Liver (tissue), 9 donors: ENCODE data around the gene IRGQ. TPM values are rescaled to one million over a fixed set of nuclear protein-coding genes. Genes with fewer than 3 reads are reported as not detected.

Source experiments
- DNase-seq: peaks from one replicate; pipeline ENCODE4 v3.0.0-alpha.2; 2017; ENCODE audit warnings: low spot score
- H3K27ac ChIP-seq, 2 donors: one replicate each; pipeline ENCODE4 v1.7.0; 2013; ENCODE audit warnings: inconsistent platforms in 2 of 2, low read length in 2 of 2, control low read depth in 1 of 2, low read depth in 1 of 2, mild to moderate bottlenecking in 1 of 2
- H3K27me3 ChIP-seq, 4 donors: one replicate each; pipeline versions ENCODE4 v1.6.1 to v1.7.0; 2013; ENCODE audit warnings: low read length in 3 of 4, inconsistent platforms in 1 of 4, mild to moderate bottlenecking in 1 of 4, moderate library complexity in 1 of 4; ENCODE audit not compliant: control insufficient read depth in 4 of 4, insufficient read depth in 4 of 4
- H3K36me3 ChIP-seq, 4 donors: one replicate each; pipeline versions ENCODE4 v1.6.1 to v1.7.0; 2013; ENCODE audit warnings: low read length in 3 of 4, mild to moderate bottlenecking in 3 of 4, low read depth in 1 of 4, moderate library complexity in 1 of 4; ENCODE audit not compliant: control insufficient read depth in 4 of 4, insufficient read depth in 3 of 4
- H3K4me1 ChIP-seq, 4 donors: one replicate each; pipeline versions ENCODE4 v1.6.1 to v1.7.0; 2013; ENCODE audit warnings: low read length in 3 of 4, mild to moderate bottlenecking in 3 of 4, moderate library complexity in 1 of 4; ENCODE audit not compliant: control insufficient read depth in 4 of 4, insufficient read depth in 4 of 4
- H3K4me3 ChIP-seq, 3 donors: one replicate each; pipeline versions ENCODE4 v1.6.1 to v1.7.0; 2013; ENCODE audit warnings: low read length in 3 of 3, control low read depth in 1 of 3, low read depth in 1 of 3, mild to moderate bottlenecking in 1 of 3
- H3K9ac ChIP-seq, 2 donors: one replicate each; pipeline ENCODE4 v1.7.0; 2013; ENCODE audit warnings: low read length in 2 of 2, mild to moderate bottlenecking in 2 of 2, moderate library complexity in 2 of 2, control low read depth in 1 of 2, low read depth in 1 of 2
- H3K9me3 ChIP-seq, 4 donors: one replicate each; pipeline versions ENCODE4 v1.6.1 to v1.7.0; 2013; ENCODE audit warnings: low read length in 3 of 4; ENCODE audit not compliant: control insufficient read depth in 4 of 4
- EGR1 ChIP-seq, 2 donors: IDR thresholded peaks; 2 replicates each; pipeline ENCODE4 v1.6.1; 2016 to 2018; ENCODE audit warnings: antibody characterized with exemption in 2 of 2, low read depth in 2 of 2
- FOXA1 ChIP-seq: IDR thresholded peaks from 2 replicates; pipeline ENCODE4 v1.6.1; 2016; ENCODE audit warnings: antibody characterized with exemption
- FOXA2 ChIP-seq: IDR thresholded peaks from 2 replicates; pipeline ENCODE4 v1.6.1; 2016; ENCODE audit warnings: antibody characterized with exemption
- GABPA ChIP-seq, 2 donors: IDR thresholded peaks in 1 of 2; conservative IDR thresholded peaks in 1 of 2; 2 replicates each; pipeline ENCODE4 v1.6.1; 2016; ENCODE audit warnings: antibody characterized with exemption in 2 of 2, mild to moderate bottlenecking in 1 of 2, moderate library complexity in 1 of 2
- HNF4A ChIP-seq, 2 donors: conservative IDR thresholded peaks; 2 replicates each; pipeline ENCODE4 v1.6.1; 2016; ENCODE audit warnings: antibody characterized with exemption in 2 of 2, mild to moderate bottlenecking in 2 of 2
- HNF4G ChIP-seq: IDR thresholded peaks from 2 replicates; pipeline ENCODE4 v1.6.1; 2016; ENCODE audit warnings: antibody characterized with exemption
- JUND ChIP-seq, 2 donors: IDR thresholded peaks; 2 replicates each; pipeline ENCODE4 v1.6.1; 2016; ENCODE audit warnings: antibody characterized with exemption in 2 of 2
- NR2F2 ChIP-seq: IDR thresholded peaks from 2 replicates; pipeline ENCODE4 v1.6.1; 2016; ENCODE audit warnings: antibody characterized with exemption
- RAD21 ChIP-seq, 2 donors: IDR thresholded peaks; 2 replicates each; pipeline ENCODE4 v1.6.1; 2016; ENCODE audit warnings: antibody characterized with exemption in 2 of 2, mild to moderate bottlenecking in 2 of 2
- RXRA ChIP-seq, 2 donors: IDR thresholded peaks; 2 replicates each; pipeline ENCODE4 v1.6.1; 2017 to 2018; ENCODE audit warnings: antibody characterized with exemption in 2 of 2, mild to moderate bottlenecking in 1 of 2
- SP1 ChIP-seq: IDR thresholded peaks from 2 replicates; pipeline ENCODE4 v1.6.1; 2018; ENCODE audit warnings: antibody characterized with exemption, mild to moderate bottlenecking
- TAF1 ChIP-seq: conservative IDR thresholded peaks from 2 replicates; pipeline ENCODE4 v1.6.1; 2016; ENCODE audit warnings: antibody characterized with exemption, mild to moderate bottlenecking
- YY1 ChIP-seq: IDR thresholded peaks from 2 replicates; pipeline ENCODE4 v1.6.1; 2016; ENCODE audit warnings: antibody characterized with exemption, mild to moderate bottlenecking
- WGBS: extraction: QIAGEN DNeasy Blood & Tissue Kit; methylation state at CpG from one replicate; pipeline ENCODE4 v1.1.7; 2013; 5-methylcytosine and 5-hydroxymethylcytosine counted together
- polyA plus RNA-seq, 2 donors: library from polyadenylated mRNA; stranded (reverse) in 1 of 2; unstranded in 1 of 2; fragments of 200-250 nt in 1 of 2; fragments of >200 nt in 1 of 2; fragmentation: Nextera tagmentation in 1 of 2; extraction: Ambion mirVana in 1 of 2; gene quantifications; one replicate each; pipeline versions ENCODE4 v1.2.1 to v1.2.3, GENCODE V29; 2013 to 2015
- total RNA-seq, 2 donors: library from RNA; depleted of rRNA; stranded (reverse); fragments of >200 nt; gene quantifications; one replicate each; pipeline ENCODE4 v1.2.3, GENCODE V29; 2014
- TF ChIP-seq, protein P1 (sequence below): IDR thresholded peaks from 2 replicates; pipeline ENCODE4 v1.6.1; 2016; ENCODE audit warnings: antibody characterized with exemption, mild to moderate bottlenecking
- TF ChIP-seq, protein P2 (sequence below): IDR thresholded peaks from 2 replicates; pipeline ENCODE4 v1.6.1; 2016; ENCODE audit warnings: antibody characterized with exemption
- TF ChIP-seq, protein P3 (sequence below): fragments of 150-350 bp; IDR thresholded peaks from 2 replicates; pipeline ENCODE4 v1.5.1; 2017; ENCODE audit warnings: improper control_type of control experiment, low read depth, low read length; ENCODE audit not compliant: missing input control
- TF ChIP-seq, protein P4 (sequence below): IDR thresholded peaks from 2 replicates; pipeline ENCODE4 v1.6.1; 2016; ENCODE audit warnings: antibody characterized with exemption
- TF ChIP-seq, protein P5 (sequence below): IDR thresholded peaks from 2 replicates; pipeline ENCODE4 v1.6.1; 2016; ENCODE audit warnings: antibody characterized with exemption
- donor health status: healthy.
- donor health status: healthy.
- donor health status: healthy.
- donor health status: healthy.
- donor health status: healthy.

Gene IRGQ, protein sequence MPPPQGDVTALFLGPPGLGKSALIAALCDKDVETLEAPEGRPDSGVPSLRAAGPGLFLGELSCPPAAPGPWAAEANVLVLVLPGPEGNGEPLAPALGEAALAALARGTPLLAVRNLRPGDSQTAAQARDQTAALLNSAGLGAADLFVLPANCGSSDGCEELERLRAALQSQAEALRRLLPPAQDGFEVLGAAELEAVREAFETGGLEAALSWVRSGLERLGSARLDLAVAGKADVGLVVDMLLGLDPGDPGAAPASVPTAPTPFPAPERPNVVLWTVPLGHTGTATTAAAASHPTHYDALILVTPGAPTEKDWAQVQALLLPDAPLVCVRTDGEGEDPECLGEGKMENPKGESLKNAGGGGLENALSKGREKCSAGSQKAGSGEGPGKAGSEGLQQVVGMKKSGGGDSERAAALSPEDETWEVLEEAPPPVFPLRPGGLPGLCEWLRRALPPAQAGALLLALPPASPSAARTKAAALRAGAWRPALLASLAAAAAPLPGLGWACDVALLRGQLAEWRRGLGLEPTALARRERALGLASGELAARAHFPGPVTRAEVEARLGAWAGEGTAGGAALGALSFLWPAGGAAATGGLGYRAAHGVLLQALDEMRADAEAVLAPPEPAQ
- total RNA-seq, result 10 to 100 TPM in 1 of 2 donors, 1 to 10 TPM in 1; 6.4 to 15.5 TPM
- 1 to 10 TPM; 2.8 to 4.0 TPM for polyA plus RNA-seq

DNA sequence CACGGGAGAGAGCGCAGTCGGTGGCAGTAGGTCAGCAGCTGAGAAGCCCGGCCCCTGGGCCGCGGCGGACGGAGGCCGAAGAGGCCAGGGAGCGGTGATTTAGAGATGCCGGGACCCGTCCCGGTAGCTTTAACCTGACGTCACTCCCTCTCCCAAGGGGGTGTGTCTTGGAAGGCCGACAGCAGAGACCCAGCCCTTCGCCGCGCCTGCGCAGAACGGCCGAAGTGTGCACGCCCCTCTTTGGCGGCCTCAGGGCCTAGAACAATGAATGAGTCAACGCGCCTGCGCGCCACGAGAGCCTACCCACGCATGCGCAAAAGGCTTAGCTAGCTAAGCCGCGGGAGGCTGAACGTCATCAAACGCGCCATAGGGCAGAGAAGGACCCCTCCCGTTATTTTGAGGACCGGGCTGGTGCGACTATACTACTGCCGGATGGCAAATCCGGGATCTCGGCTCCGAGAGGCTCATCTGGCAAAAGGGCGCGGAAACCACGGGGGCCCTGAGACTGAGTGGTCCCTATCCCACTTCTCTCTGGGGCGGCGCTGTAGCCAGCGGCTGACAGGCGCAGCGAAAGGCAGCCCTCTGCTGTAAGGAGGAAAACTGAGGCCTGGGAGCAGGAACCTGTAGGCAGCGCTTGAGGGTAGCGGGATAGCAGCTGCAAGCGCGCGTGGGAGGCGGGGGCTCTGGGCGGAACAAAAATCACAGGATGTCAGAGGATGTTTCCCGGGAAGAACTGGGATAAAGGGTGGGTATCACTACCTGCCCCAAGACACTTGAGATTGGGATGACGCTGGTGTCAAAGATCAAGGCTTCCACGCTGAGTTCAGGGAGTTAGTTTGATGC, at the start of gene IRGQ, which contains the start of gene ZNF576:
IRGQ (minus strand) TSS at position 136 of the 843 bp plus-strand sequence. CDS start 796 bp downstream, outside the sequence.
ZNF576 (plus strand) TSS at position 597 of the 843 bp plus-strand sequence. CDS start 514 bp downstream, outside the sequence.
- H3K9me3 ChIP-seq, result no peaks in the 10 kb centered on the region
- TF ChIP-seq HNF4A (conservative IDR thresholded peaks at IDR 0.05) (peak in 1 of 2 donors; percentile 35), RAD21 (IDR thresholded peaks at IDR 0.05) (peak; percentile 34 to 42), JUND (IDR thresholded peaks at IDR 0.05) (peak; percentile 82 to 91), FOXA2 (no peak), EGR1 (IDR thresholded peaks at IDR 0.05; ENCODE audit: low read depth in 2 of 2) (peak in 1 of 2 donors; percentile 62), RXRA (IDR thresholded peaks at IDR 0.05) (peak; percentile 35 to 49), FOXA1 (peak; percentile 29), TAF1 (no peak), GABPA (IDR thresholded peaks at IDR 0.05 in 1 of 2, conservative IDR thresholded peaks at IDR 0.05 in 1 of 2) (peak in 1 of 2 donors; percentile 74), YY1 (peak; percentile 91), SP1 (peak; percentile 69), NR2F2 (peak; percentile 87), HNF4G (no peak)
- TF ChIP-seq, protein P1, sequence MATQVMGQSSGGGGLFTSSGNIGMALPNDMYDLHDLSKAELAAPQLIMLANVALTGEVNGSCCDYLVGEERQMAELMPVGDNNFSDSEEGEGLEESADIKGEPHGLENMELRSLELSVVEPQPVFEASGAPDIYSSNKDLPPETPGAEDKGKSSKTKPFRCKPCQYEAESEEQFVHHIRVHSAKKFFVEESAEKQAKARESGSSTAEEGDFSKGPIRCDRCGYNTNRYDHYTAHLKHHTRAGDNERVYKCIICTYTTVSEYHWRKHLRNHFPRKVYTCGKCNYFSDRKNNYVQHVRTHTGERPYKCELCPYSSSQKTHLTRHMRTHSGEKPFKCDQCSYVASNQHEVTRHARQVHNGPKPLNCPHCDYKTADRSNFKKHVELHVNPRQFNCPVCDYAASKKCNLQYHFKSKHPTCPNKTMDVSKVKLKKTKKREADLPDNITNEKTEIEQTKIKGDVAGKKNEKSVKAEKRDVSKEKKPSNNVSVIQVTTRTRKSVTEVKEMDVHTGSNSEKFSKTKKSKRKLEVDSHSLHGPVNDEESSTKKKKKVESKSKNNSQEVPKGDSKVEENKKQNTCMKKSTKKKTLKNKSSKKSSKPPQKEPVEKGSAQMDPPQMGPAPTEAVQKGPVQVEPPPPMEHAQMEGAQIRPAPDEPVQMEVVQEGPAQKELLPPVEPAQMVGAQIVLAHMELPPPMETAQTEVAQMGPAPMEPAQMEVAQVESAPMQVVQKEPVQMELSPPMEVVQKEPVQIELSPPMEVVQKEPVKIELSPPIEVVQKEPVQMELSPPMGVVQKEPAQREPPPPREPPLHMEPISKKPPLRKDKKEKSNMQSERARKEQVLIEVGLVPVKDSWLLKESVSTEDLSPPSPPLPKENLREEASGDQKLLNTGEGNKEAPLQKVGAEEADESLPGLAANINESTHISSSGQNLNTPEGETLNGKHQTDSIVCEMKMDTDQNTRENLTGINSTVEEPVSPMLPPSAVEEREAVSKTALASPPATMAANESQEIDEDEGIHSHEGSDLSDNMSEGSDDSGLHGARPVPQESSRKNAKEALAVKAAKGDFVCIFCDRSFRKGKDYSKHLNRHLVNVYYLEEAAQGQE, result peak; percentile 76
- TF ChIP-seq, protein P2, sequence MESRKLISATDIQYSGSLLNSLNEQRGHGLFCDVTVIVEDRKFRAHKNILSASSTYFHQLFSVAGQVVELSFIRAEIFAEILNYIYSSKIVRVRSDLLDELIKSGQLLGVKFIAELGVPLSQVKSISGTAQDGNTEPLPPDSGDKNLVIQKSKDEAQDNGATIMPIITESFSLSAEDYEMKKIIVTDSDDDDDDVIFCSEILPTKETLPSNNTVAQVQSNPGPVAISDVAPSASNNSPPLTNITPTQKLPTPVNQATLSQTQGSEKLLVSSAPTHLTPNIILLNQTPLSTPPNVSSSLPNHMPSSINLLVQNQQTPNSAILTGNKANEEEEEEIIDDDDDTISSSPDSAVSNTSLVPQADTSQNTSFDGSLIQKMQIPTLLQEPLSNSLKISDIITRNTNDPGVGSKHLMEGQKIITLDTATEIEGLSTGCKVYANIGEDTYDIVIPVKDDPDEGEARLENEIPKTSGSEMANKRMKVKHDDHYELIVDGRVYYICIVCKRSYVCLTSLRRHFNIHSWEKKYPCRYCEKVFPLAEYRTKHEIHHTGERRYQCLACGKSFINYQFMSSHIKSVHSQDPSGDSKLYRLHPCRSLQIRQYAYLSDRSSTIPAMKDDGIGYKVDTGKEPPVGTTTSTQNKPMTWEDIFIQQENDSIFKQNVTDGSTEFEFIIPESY, result peak; percentile 97
- TF ChIP-seq, protein P3, sequence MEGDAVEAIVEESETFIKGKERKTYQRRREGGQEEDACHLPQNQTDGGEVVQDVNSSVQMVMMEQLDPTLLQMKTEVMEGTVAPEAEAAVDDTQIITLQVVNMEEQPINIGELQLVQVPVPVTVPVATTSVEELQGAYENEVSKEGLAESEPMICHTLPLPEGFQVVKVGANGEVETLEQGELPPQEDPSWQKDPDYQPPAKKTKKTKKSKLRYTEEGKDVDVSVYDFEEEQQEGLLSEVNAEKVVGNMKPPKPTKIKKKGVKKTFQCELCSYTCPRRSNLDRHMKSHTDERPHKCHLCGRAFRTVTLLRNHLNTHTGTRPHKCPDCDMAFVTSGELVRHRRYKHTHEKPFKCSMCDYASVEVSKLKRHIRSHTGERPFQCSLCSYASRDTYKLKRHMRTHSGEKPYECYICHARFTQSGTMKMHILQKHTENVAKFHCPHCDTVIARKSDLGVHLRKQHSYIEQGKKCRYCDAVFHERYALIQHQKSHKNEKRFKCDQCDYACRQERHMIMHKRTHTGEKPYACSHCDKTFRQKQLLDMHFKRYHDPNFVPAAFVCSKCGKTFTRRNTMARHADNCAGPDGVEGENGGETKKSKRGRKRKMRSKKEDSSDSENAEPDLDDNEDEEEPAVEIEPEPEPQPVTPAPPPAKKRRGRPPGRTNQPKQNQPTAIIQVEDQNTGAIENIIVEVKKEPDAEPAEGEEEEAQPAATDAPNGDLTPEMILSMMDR, result no peak
- TF ChIP-seq, protein P4, sequence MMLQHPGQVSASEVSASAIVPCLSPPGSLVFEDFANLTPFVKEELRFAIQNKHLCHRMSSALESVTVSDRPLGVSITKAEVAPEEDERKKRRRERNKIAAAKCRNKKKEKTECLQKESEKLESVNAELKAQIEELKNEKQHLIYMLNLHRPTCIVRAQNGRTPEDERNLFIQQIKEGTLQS, result peak; percentile 71
- TF ChIP-seq, protein P5, sequence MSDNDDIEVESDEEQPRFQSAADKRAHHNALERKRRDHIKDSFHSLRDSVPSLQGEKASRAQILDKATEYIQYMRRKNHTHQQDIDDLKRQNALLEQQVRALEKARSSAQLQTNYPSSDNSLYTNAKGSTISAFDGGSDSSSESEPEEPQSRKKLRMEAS, result peak; percentile 84
- peaks cover 8 to 25% (median 16%) of the 10 kb centered on the region in 4 donors for H3K36me3 ChIP-seq
- no peaks in the 10 kb centered on the region for H3K27me3 ChIP-seq
- H3K4me1 ChIP-seq, result peaks cover 6 to 40% (median 33%) of the 10 kb centered on the region in 4 donors
- peak within 1 kb of the TSS; percentile 89 to 97 for H3K27ac ChIP-seq
- DNase-seq, result peak; percentile 99
- under 1% methylated on average over 60 of the region's 60 CpGs for WGBS
- peak within 1 kb of the TSS; percentile 70 to 90 (median 81) for H3K4me3 ChIP-seq
- peak within 1 kb of the TSS; percentile 93 to 96 for H3K9ac ChIP-seq
